Smooth muscle cell (in vitro differentiated cells): ENCODE results near the gene TRPM8. TPM values are rescaled to one million over a fixed set of nuclear protein-coding genes. Genes with fewer than 3 reads are reported as not detected.
"Not testable (repeated sequence)": the region's sequence is repeated elsewhere in the genome, so short reads cannot be mapped to it uniquely, and the experiment has no call there.

Experiments
- DNase-seq: peaks from one replicate; lab custom pipeline; 2025; ENCODE audit not compliant: unreplicated experiment; lab: John Stamatoyannopoulos, UW
- H2AFZ ChIP-seq: fragments of 200-600 bp; sonication (generic); 2 replicates; pipeline ENCODE4 v1.6.0; 2016; ENCODE audit warnings: antibody characterized with exemption, low read depth, mild to moderate bottlenecking
- H3F3A ChIP-seq: fragments of 200-600 bp; sonication (generic); 2 replicates; pipeline ENCODE4 v1.6.0; 2017; ENCODE audit warnings: antibody characterized with exemption, low read depth
- H3K27ac ChIP-seq: fragments of 200-600 bp; sonication (generic); 2 replicates; pipeline ENCODE4 v1.5.1; 2016; ENCODE audit warnings: low read depth, mild to moderate bottlenecking
- H3K27me3 ChIP-seq: fragments of 200-600 bp; sonication (generic); 2 replicates; pipeline ENCODE4 v1.6.1; 2016; ENCODE audit warnings: low read depth, mild to moderate bottlenecking
- H3K36me3 ChIP-seq: fragments of 200-600 bp; sonication (generic); 2 replicates; pipeline ENCODE4 v1.5.1; 2016; ENCODE audit warnings: low read depth
- H3K4me1 ChIP-seq: fragments of 200-600 bp; sonication (generic); 2 replicates; pipeline ENCODE4 v1.5.1; 2016; ENCODE audit warnings: low read depth
- H3K4me2 ChIP-seq: fragments of 200-600 bp; sonication (generic); 2 replicates; pipeline ENCODE4 v1.6.0; 2016; ENCODE audit warnings: mild to moderate bottlenecking
- H3K4me3 ChIP-seq: fragments of 200-600 bp; sonication (generic); 2 replicates; pipeline ENCODE4 v1.5.1; 2016; ENCODE audit warnings: mild to moderate bottlenecking
- H3K79me2 ChIP-seq: fragments of 200-600 bp; sonication (generic); 2 replicates; pipeline ENCODE4 v1.6.0; 2016; ENCODE audit warnings: low read depth, mild to moderate bottlenecking
- H3K9ac ChIP-seq: fragments of 200-600 bp; sonication (generic); 2 replicates; pipeline ENCODE4 v1.6.0; 2016; ENCODE audit warnings: low read depth
- H3K9me3 ChIP-seq: fragments of 200-600 bp; sonication (generic); replicated peaks from 2 replicates; pipeline ENCODE4 v1.5.1; 2016; ENCODE audit warnings: low read depth
- H4K20me1 ChIP-seq: fragments of 200-600 bp; sonication (generic); 2 replicates; pipeline ENCODE4 v1.6.0; 2016; ENCODE audit warnings: low read depth
- CTCF ChIP-seq: fragments of 200-600 bp; sonication (generic); IDR thresholded peaks from 2 replicates; pipeline ENCODE4 v1.5.1; 2017; ENCODE audit warnings: borderline replicate concordance, mild to moderate bottlenecking, antibody characterized with exemption; ENCODE audit not compliant: insufficient read depth, poor library complexity, severe bottlenecking
- WGBS: methylation state at CpG from one replicate; pipeline ENCODE4 v1.1.7; 2016; ENCODE audit warnings: low lambda C conversion rate; 5-methylcytosine and 5-hydroxymethylcytosine counted together
- polyA plus RNA-seq: library from polyadenylated mRNA; unstranded; fragments of >200 nt; fragmentation: Nextera tagmentation; extraction: Ambion mirVana; gene quantifications from 2 replicates; pipeline ENCODE4 v1.2.1, GENCODE V29; 2016
- total RNA-seq: library from RNA; depleted of rRNA; stranded (reverse); fragments of >200 nt; gene quantifications from 2 replicates; pipeline ENCODE4 v1.2.3, GENCODE V29; 2014

The TRPM8 gene
- total RNA-seq (not detected in 2 replicates), polyA plus RNA-seq (not detected in 2 replicates)

GRCh38 chr2:233917116-233917515 is at the start of gene TRPM8:
TRPM8 (plus strand) TSS chr2:233917373; CDS start chr2:233926538, 9,165 bp downstream.
- Histone ChIP-seq H3F3A (no peaks in the 10 kb centered on the region), H3K4me2 (no peak within 1 kb of the TSS), H3K79me2 (no peaks in the 10 kb centered on the region), H2AFZ (no peak within 1 kb of the TSS), H3K4me3 (no peak within 1 kb of the TSS), H3K9ac (no peak within 1 kb of the TSS), H3K36me3 (no peaks in the 10 kb centered on the region), H4K20me1 (no peaks in the 10 kb centered on the region), H3K4me1 (peaks cover 7% of the 10 kb centered on the region), H3K27me3 (peaks cover 26% of the 10 kb centered on the region), H3K9me3 (no peaks in the 10 kb centered on the region), H3K27ac (no peak within 1 kb of the TSS)
- DNase-seq, result no peak
- TF ChIP-seq CTCF, result no peak
- 34% methylated on average over 5 of the region's 5 CpGs for WGBS

- Histone ChIP-seq H3K4me2 (peak within 1 kb of the TSS; percentile 95), H3K27ac (peak within 1 kb of the TSS; percentile 32), H3K4me1 (no peaks in the 10 kb centered on the region), H3F3A (peaks cover 3% of the 10 kb centered on the region), H3K9me3 (peaks cover 7% of the 10 kb centered on the region), H3K36me3 (peaks cover 17% of the 10 kb centered on the region), H3K4me3 (peak within 1 kb of the TSS; percentile 90), H3K9ac (peak within 1 kb of the TSS; percentile 80), H3K79me2 (no peaks in the 10 kb centered on the region), H2AFZ (peak within 1 kb of the TSS; percentile 100), H4K20me1 (no peaks in the 10 kb centered on the region), H3K27me3 (peaks cover 24% of the 10 kb centered on the region)
- WGBS, result 6% methylated on average over 50 of the region's 50 CpGs
- TF ChIP-seq CTCF, result no peak
- no peak for DNase-seq
These were observed 49.1 kb upstream of the TRPM8 start, which contains the start of gene MSL3B for GRCh38 chr2:233867993-233868532. MSL3B (minus strand) TSS chr2:233868386.

- H2AFZ ChIP-seq, result no peak overlapping the region
- no peaks in the 10 kb centered on the region for H4K20me1 ChIP-seq
- H3K9me3 ChIP-seq, result peaks cover 7% of the 10 kb centered on the region
- H3K27me3 ChIP-seq, result peaks cover 38% of the 10 kb centered on the region
- no peak overlapping the region for H3K4me3 ChIP-seq
- no peak overlapping the region for H3K9ac ChIP-seq
- H3K4me2 ChIP-seq, result no peak overlapping the region
- no peaks in the 10 kb centered on the region for H3K79me2 ChIP-seq
- H3F3A ChIP-seq, result peaks cover 3% of the 10 kb centered on the region
- no peaks in the 10 kb centered on the region for H3K4me1 ChIP-seq
- no peak overlapping the region for H3K27ac ChIP-seq
- H3K36me3 ChIP-seq, result peaks cover 7% of the 10 kb centered on the region
- 71% methylated on average over 4 of the region's 4 CpGs for WGBS
- no peak for TF ChIP-seq CTCF
- DNase-seq, result no peak
These were observed 45.7 kb upstream of the TRPM8 start for GRCh38 chr2:233871432-233871831.

- H2AFZ ChIP-seq, H3F3A ChIP-seq, H3K79me2 ChIP-seq, H3K36me3 ChIP-seq, H3K9me3 ChIP-seq, H3K4me1 ChIP-seq, H3K4me2 ChIP-seq, H3K27ac ChIP-seq, H3K9ac ChIP-seq, DNase-seq, H4K20me1 ChIP-seq, H3K4me3 ChIP-seq: not testable (repeated sequence)
- 78% methylated on average over 2 of the region's 2 CpGs for WGBS
- H3K27me3 ChIP-seq, result peaks cover 38% of the 10 kb centered on the region
These were observed 45.0 kb upstream of the TRPM8 start for GRCh38 chr2:233872125-233872524.
